Loucy (cell line): ENCODE data around the gene TTC9B.

Experiments
- H2AFZ ChIP-seq: fragments of 200-600 bp; sonication (generic); 2 replicates; pipeline ENCODE4 v1.6.0; 2016; ENCODE audit warnings: antibody characterized with exemption, mild to moderate bottlenecking, low read length, moderate library complexity
- H3F3A ChIP-seq: fragments of 200-600 bp; 2 replicates; pipeline ENCODE4 v1.6.0; 2016; ENCODE audit warnings: antibody characterized with exemption, low read depth, mild to moderate bottlenecking
- H3K27me3 ChIP-seq: fragments of 200-600 bp; sonication (generic); 2 replicates; pipeline ENCODE4 v1.6.1; 2014; ENCODE audit warnings: low read length, mild to moderate bottlenecking; ENCODE audit not compliant: insufficient read depth, poor library complexity, severe bottlenecking
- H3K36me3 ChIP-seq: fragments of 200-600 bp; sonication (generic); 2 replicates; pipeline ENCODE4 v1.6.1; 2016; ENCODE audit warnings: low read length; ENCODE audit not compliant: insufficient read depth
- H3K4me1 ChIP-seq: fragments of 200-600 bp; sonication (generic); 2 replicates; pipeline ENCODE4 v1.5.1; 2014; ENCODE audit warnings: low read length, mild to moderate bottlenecking; ENCODE audit not compliant: insufficient read depth, poor library complexity, severe bottlenecking
- H3K4me2 ChIP-seq: fragments of 200-600 bp; sonication (generic); 2 replicates; pipeline ENCODE4 v1.6.0; 2014; ENCODE audit warnings: antibody characterized with exemption, low read length, low read depth, mild to moderate bottlenecking; ENCODE audit not compliant: poor library complexity, severe bottlenecking
- H3K4me3 ChIP-seq: fragments of 200-600 bp; sonication (generic); 2 replicates; pipeline ENCODE4 v1.5.1; 2014; ENCODE audit warnings: low read length, mild to moderate bottlenecking, mixed read lengths; ENCODE audit not compliant: poor library complexity, severe bottlenecking
- H3K79me2 ChIP-seq: fragments of 200-600 bp; sonication (generic); 2 replicates; pipeline ENCODE4 v1.6.1; 2014; ENCODE audit warnings: low read length; ENCODE audit not compliant: insufficient read depth
- H3K9ac ChIP-seq: fragments of 200-600 bp; sonication (generic); 2 replicates; pipeline ENCODE4 v1.6.0; 2014; ENCODE audit warnings: mild to moderate bottlenecking, low read depth, low read length, moderate library complexity; ENCODE audit not compliant: poor library complexity, severe bottlenecking
- H3K9me2 ChIP-seq: fragments of 200-600 bp; sonication (generic); replicated peaks from 2 replicates; pipeline ENCODE4 v1.6.1; 2016; ENCODE audit warnings: low read depth, low read length, mixed read lengths
- H3K9me3 ChIP-seq: fragments of 200-600 bp; sonication (generic); 2 replicates; pipeline ENCODE4 v1.6.1; 2014; ENCODE audit warnings: mild to moderate bottlenecking, antibody characterized with exemption, low read length, low read depth; ENCODE audit not compliant: insufficient read depth
- H4K20me1 ChIP-seq: fragments of 200-600 bp; sonication (generic); 2 replicates; pipeline ENCODE4 v1.6.0; 2014; ENCODE audit warnings: antibody characterized with exemption, low read length, mild to moderate bottlenecking; ENCODE audit not compliant: insufficient read depth, poor library complexity, severe bottlenecking
- EZH2phosphoT487 ChIP-seq: fragments of 200-600 bp; IDR thresholded peaks from 2 replicates; pipeline ENCODE4 v1.6.1; 2018; ENCODE audit warnings: antibody characterized with exemption, mild to moderate bottlenecking, moderate library complexity, borderline replicate concordance
- TF ChIP-seq, protein P1 (sequence below): fragments of 200-600 bp; sonication (generic); conservative IDR thresholded peaks from 2 replicates; pipeline ENCODE4 v1.5.1; 2014; ENCODE audit warnings: mild to moderate bottlenecking, antibody characterized with exemption, low read length

The TTC9B gene

DNA sequence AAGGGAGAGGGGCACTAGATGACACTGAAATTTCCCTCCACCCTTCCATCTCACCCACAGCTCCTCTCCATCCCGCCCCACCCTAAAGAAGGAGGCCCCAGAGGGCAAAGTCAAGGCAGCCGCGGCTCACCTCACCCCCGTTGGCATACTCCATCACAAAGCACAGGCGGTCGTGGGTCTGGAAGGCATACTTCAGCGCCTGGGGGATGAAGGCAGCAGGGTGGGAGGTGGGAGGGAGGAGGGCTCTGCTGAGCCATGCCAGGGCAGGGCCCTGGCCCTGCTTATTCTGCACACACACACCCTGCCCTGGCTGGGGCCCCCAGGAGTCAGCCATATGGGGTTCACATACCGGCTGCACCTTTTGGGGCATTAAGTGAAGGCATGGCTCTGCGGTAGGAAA lies 20.6 kb upstream of the TTC9B start:
- Histone ChIP-seq H3K36me3 (peaks cover 79% of the 10 kb centered on the region; the same call in 1 of the 2 replicates), H3K27me3 (no peaks in the 10 kb centered on the region), H3K9me2 (no peaks in the 10 kb centered on the region), H3K9ac (no peak overlapping the region), H3K4me1 (no peaks in the 10 kb centered on the region), H2AFZ (no peak overlapping the region), H3K4me3 (no peak overlapping the region), H3K79me2 (no peaks in the 10 kb centered on the region), H3F3A (no peaks in the 10 kb centered on the region), H4K20me1 (no peaks in the 10 kb centered on the region), H3K4me2 (no peak overlapping the region), H3K9me3 (no peaks in the 10 kb centered on the region)
- no peak for TF ChIP-seq EZH2phosphoT487
- TF ChIP-seq, protein P1, sequence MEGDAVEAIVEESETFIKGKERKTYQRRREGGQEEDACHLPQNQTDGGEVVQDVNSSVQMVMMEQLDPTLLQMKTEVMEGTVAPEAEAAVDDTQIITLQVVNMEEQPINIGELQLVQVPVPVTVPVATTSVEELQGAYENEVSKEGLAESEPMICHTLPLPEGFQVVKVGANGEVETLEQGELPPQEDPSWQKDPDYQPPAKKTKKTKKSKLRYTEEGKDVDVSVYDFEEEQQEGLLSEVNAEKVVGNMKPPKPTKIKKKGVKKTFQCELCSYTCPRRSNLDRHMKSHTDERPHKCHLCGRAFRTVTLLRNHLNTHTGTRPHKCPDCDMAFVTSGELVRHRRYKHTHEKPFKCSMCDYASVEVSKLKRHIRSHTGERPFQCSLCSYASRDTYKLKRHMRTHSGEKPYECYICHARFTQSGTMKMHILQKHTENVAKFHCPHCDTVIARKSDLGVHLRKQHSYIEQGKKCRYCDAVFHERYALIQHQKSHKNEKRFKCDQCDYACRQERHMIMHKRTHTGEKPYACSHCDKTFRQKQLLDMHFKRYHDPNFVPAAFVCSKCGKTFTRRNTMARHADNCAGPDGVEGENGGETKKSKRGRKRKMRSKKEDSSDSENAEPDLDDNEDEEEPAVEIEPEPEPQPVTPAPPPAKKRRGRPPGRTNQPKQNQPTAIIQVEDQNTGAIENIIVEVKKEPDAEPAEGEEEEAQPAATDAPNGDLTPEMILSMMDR, result no peak

DNA sequence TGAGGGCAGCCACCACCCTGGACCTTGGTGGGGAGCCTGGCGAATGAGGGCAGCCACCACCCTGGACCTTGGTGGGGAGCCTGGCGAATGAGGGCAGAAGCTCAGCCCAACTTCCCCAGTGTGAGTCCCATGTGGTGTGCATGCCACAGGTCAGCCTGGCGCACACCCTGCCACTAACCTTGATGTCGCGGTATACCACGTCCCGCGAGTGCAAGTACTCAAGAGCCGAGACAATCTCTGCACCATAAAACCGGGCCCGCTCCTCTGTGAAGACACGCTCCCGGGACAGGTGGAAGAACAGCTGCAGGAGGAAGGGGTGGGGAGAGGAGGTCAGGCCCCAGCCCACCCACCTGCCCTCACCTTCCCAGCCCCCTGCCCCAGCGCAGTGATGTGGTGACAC lies 19.6 kb upstream of the TTC9B start:
- Histone ChIP-seq H3K9ac (no peak overlapping the region), H3K79me2 (no peaks in the 10 kb centered on the region), H3F3A (no peaks in the 10 kb centered on the region), H3K4me1 (no peaks in the 10 kb centered on the region), H2AFZ (no peak overlapping the region), H4K20me1 (no peaks in the 10 kb centered on the region), H3K27me3 (no peaks in the 10 kb centered on the region), H3K4me3 (no peak overlapping the region), H3K4me2 (no peak overlapping the region), H3K9me2 (no peaks in the 10 kb centered on the region), H3K36me3 (peaks cover 89% of the 10 kb centered on the region; the same call in 1 of the 2 replicates), H3K9me3 (no peaks in the 10 kb centered on the region)
- TF ChIP-seq, protein P1, result no peak
- TF ChIP-seq EZH2phosphoT487, result no peak

DNA sequence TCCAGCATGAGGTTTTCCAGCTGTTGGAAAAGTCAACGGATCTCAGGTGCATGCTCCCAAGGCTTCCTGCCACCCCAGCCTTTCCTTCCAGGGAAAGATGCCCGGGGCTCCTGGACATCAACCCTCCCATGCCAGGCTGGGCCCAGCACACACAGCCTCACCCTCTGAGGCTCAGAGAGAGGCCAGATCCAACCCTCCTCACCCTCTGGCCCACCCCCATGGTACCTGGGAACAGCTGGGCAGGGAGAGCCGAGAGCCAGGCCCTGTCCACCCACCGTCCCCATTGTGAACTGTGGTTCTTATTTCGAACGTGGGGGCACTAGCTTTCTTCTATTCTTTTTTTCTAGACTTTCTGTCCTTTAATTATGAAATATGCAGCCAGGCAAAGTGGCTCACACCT lies 18.2 kb upstream of the TTC9B start:
- Histone ChIP-seq H3K27me3 (no peaks in the 10 kb centered on the region), H3K4me2 (no peak overlapping the region), H2AFZ (no peak overlapping the region), H3K9ac (no peak overlapping the region), H4K20me1 (no peaks in the 10 kb centered on the region), H3K79me2 (no peaks in the 10 kb centered on the region), H3K4me3 (no peak overlapping the region), H3K9me3 (no peaks in the 10 kb centered on the region), H3K9me2 (no peaks in the 10 kb centered on the region), H3F3A (no peaks in the 10 kb centered on the region), H3K36me3 (peaks cover 79% of the 10 kb centered on the region; the same call in 1 of the 2 replicates), H3K4me1 (no peaks in the 10 kb centered on the region)
- TF ChIP-seq, protein P1, result no peak
- no peak for TF ChIP-seq EZH2phosphoT487
